ENCODE results near the gene FLVCR2. TPM values are rescaled to one million over a fixed set of nuclear protein-coding genes. Genes with fewer than 3 reads are reported as not detected.
A peak's percentile ranks its signal among the peaks of the same experiment; 100 is the strongest.
"Not testable (repeated sequence)": the region's sequence is repeated elsewhere in the genome, so short reads cannot be mapped to it uniquely, and the experiment has no call there.

FLVCR2 gene
- polyA plus RNA-seq, 5 donors = 4.3 to 9.8 (median 6.4) TPM

GRCh38 chr14:75660630-75661498, 82.4 kb downstream of the FLVCR2 start, which contains the start of the genes ERG28 and TTLL5:
Gene ERG28, minus strand, starts transcription at chr14:75660876. Its CDS starts 3,374 bp downstream, at chr14:75657502.
Gene TTLL5, plus strand, starts transcription at chr14:75661246. Its CDS starts 1,904 bp downstream, at chr14:75663150.
- DNase-seq = peak; percentile 98

- no peak for DNase-seq
Observed at GRCh38 chr14:75661499-75661814, 83.0 kb downstream of the FLVCR2 start.

GRCh38 chr14:75662966-75663365, 84.5 kb downstream of the FLVCR2 start:
- no peak for DNase-seq

- DNase-seq = no peak
Observed at GRCh38 chr14:75667099-75667765, 88.8 kb downstream of the FLVCR2 start.

- no peak for DNase-seq
Observed at GRCh38 chr14:75672605-75673192, 94.3 kb downstream of the FLVCR2 start.

- no peak for DNase-seq
Observed at GRCh38 chr14:75673345-75674035, 95.1 kb downstream of the FLVCR2 start.

- no peak for DNase-seq
Observed at GRCh38 chr14:75675265-75675960, 97.0 kb downstream of the FLVCR2 start.

GRCh38 chr14:75685910-75686309, 107.5 kb downstream of the FLVCR2 start:
- DNase-seq = no peak

GRCh38 chr14:75689012-75689411, 110.6 kb downstream of the FLVCR2 start:
- DNase-seq = no peak

- no peak for DNase-seq
Observed at GRCh38 chr14:75690010-75690409, 111.6 kb downstream of the FLVCR2 start.

GRCh38 chr14:75695025-75695424, 116.6 kb downstream of the FLVCR2 start:
- DNase-seq = not testable (repeated sequence)

GRCh38 chr14:75697386-75697785, 119.0 kb downstream of the FLVCR2 start:
- no peak for DNase-seq

Other genes starting within 250 kb of the FLVCR2 start
- gene JDP2, start 150.6 kb upstream of the FLVCR2 start, polyA plus RNA-seq (ENCODE audit: insufficient read depth in 1 of 5, insufficient read length in 5 of 5, low replicate concordance in 1 of 5) = 10 to 100 TPM; 21.6 to 27.7 (median 24.3) TPM
- gene BATF, start 56.2 kb upstream of the FLVCR2 start, polyA plus RNA-seq (ENCODE audit: insufficient read depth in 1 of 5, insufficient read length in 5 of 5, low replicate concordance in 1 of 5) = under 1 TPM; 0.45 to 0.90 (median 0.71) TPM
- 10 to 100 TPM; 26.1 to 31.6 (median 28.3) TPM for gene ERG28, start 82.3 kb downstream of the FLVCR2 start, polyA plus RNA-seq (ENCODE audit: insufficient read depth in 1 of 5, insufficient read length in 5 of 5, low replicate concordance in 1 of 5)
- gene TTLL5, start 82.6 kb downstream of the FLVCR2 start, polyA plus RNA-seq (ENCODE audit: insufficient read depth in 1 of 5, insufficient read length in 5 of 5, low replicate concordance in 1 of 5) = 10 to 100 TPM; 36.6 to 47.6 (median 42.1) TPM